ENCODE results near the gene PPP1R12C.
A peak's percentile ranks its signal among the peaks of the same experiment; 100 is the strongest.
"Not testable (repeated sequence)": the region's sequence is repeated elsewhere in the genome, so short reads cannot be mapped to it uniquely, and the experiment has no call there.

Gene PPP1R12C

GRCh38 chr19:55156202-55157063, 39.0 kb upstream of the PPP1R12C start:
- no peaks in the 10 kb centered on the region for H3K9me3 ChIP-seq
- H3K27ac ChIP-seq = no peak overlapping the region
- H3K4me3 ChIP-seq (ENCODE audit: low read depth in 1 of 2, low read length in 1 of 2) = no peak overlapping the region
- H3K4me1 ChIP-seq (ENCODE audit: control insufficient read depth in 1 of 2, insufficient read depth in 1 of 2, low read depth in 1 of 2, low read length in 1 of 2) = no peaks in the 10 kb centered on the region
- no peak for TF ChIP-seq CTCF (IDR thresholded peaks at IDR 0.05)
- H3K36me3 ChIP-seq = no peaks in the 10 kb centered on the region
- peaks cover 75% of the 10 kb centered on the region for H3K27me3 ChIP-seq

- H3K4me1 ChIP-seq (ENCODE audit: control insufficient read depth in 1 of 2, insufficient read depth in 1 of 2, low read depth in 1 of 2, low read length in 1 of 2); H3K9me3 ChIP-seq; H3K4me3 ChIP-seq (ENCODE audit: low read depth in 1 of 2, low read length in 1 of 2); H3K27ac ChIP-seq; H3K36me3 ChIP-seq: not testable (repeated sequence)
- peaks cover 72% of the 10 kb centered on the region for H3K27me3 ChIP-seq
Observed at GRCh38 chr19:55155784-55156183, 38.3 kb upstream of the PPP1R12C start.

GRCh38 chr19:55153652-55154264, 36.3 kb upstream of the PPP1R12C start:
- H3K36me3 ChIP-seq = no peaks in the 10 kb centered on the region
- H3K4me1 ChIP-seq (ENCODE audit: control insufficient read depth in 1 of 2, insufficient read depth in 1 of 2, low read depth in 1 of 2, low read length in 1 of 2) = no peaks in the 10 kb centered on the region
- H3K27ac ChIP-seq = no peak overlapping the region
- H3K4me3 ChIP-seq (ENCODE audit: low read depth in 1 of 2, low read length in 1 of 2) = no peak overlapping the region
- TF ChIP-seq CTCF (IDR thresholded peaks at IDR 0.05) = no peak
- peaks cover 72% of the 10 kb centered on the region for H3K27me3 ChIP-seq
- no peaks in the 10 kb centered on the region for H3K9me3 ChIP-seq

- H3K9me3 ChIP-seq = no peaks in the 10 kb centered on the region
- H3K4me3 ChIP-seq (ENCODE audit: low read depth in 1 of 2, low read length in 1 of 2) = no peak overlapping the region
- TF ChIP-seq CTCF (IDR thresholded peaks at IDR 0.05) = no peak
- H3K4me1 ChIP-seq (ENCODE audit: control insufficient read depth in 1 of 2, insufficient read depth in 1 of 2, low read depth in 1 of 2, low read length in 1 of 2) = no peaks in the 10 kb centered on the region
- no peaks in the 10 kb centered on the region for H3K36me3 ChIP-seq
- peaks cover 72% of the 10 kb centered on the region for H3K27me3 ChIP-seq
- H3K27ac ChIP-seq = peak overlapping the region; percentile 39
Observed at GRCh38 chr19:55152017-55152416, 34.6 kb upstream of the PPP1R12C start.

- Histone ChIP-seq H3K27me3 (peaks cover 75% of the 10 kb centered on the region), H3K9me3 (no peaks in the 10 kb centered on the region), H3K4me3 (ENCODE audit: low read depth in 1 of 2, low read length in 1 of 2) (no peak within 1 kb of the TSS), H3K27ac (no peak within 1 kb of the TSS), H3K4me1 (ENCODE audit: control insufficient read depth in 1 of 2, insufficient read depth in 1 of 2, low read depth in 1 of 2, low read length in 1 of 2) (peaks cover 7 to 14% of the 10 kb centered on the region in 2 experiments), H3K36me3 (no peaks in the 10 kb centered on the region)
- TF ChIP-seq CTCF (IDR thresholded peaks at IDR 0.05) = no peak
Observed at GRCh38 chr19:55149078-55150003, 31.9 kb upstream of the PPP1R12C start, which contains the start of gene TNNT1. TSS of gene TNNT1 (minus strand) at chr19:55149206. CDS start at chr19:55147157, 2,049 bp downstream.
